Panc1 (cell line): Measurements from ENCODE around the gene PAXIP1. TPM values are rescaled to one million over a fixed set of nuclear protein-coding genes. Genes with fewer than 3 reads are reported as not detected.

Experiments
- ATAC-seq: fragments of 200-7000 bp; cut with Tn5 transposase; 2 replicates; pipeline ENCODE4 v1.9.1; 2020; ENCODE audit warnings: mild to moderate bottlenecking, moderate library complexity
- BruUV-seq: library from RNA; stranded (reverse); fragments of 400-500 nt; replicated peaks from 2 replicates; lab custom pipeline; 2021; lab: Mats Ljungman, UMichigan
- CTCF ChIA-PET: fragments of 300-600 bp; sonication (Branson Sonifier 250); formaldehyde crosslinking; loops from one replicate; lab custom pipeline; 2022; ENCODE audit warnings: antibody characterized with exemption; lab: Charles Lee
- POLR2A ChIA-PET: fragments of 300-600 bp; sonication (Branson Sonifier 250); formaldehyde crosslinking; loops from one replicate; lab custom pipeline; 2022; ENCODE audit warnings: antibody characterized with exemption; lab: Charles Lee
- DNase-seq: peaks from one replicate; pipeline ENCODE4 v3.0.0-alpha.2; 2010; ENCODE audit warnings: low read depth, low spot score
- H3K27ac ChIP-seq: 2 replicates; pipeline ENCODE4 v1.5.1; 2011; ENCODE audit warnings: mild to moderate bottlenecking, low read length, inconsistent platforms
- H3K27me3 ChIP-seq: fragments of 200-500 bp; sonication (Bioruptor generic); 2 replicates; pipeline ENCODE4 v1.6.0; 2014; ENCODE audit warnings: low read length, inconsistent platforms; ENCODE audit not compliant: control insufficient read depth, insufficient read depth
- H3K36me3 ChIP-seq: fragments of 200-500 bp; sonication (Bioruptor generic); 2 replicates; pipeline ENCODE4 v1.5.1; 2014; ENCODE audit warnings: inconsistent platforms, mild to moderate bottlenecking, low read length, moderate library complexity; ENCODE audit not compliant: control insufficient read depth, insufficient read depth
- H3K4me1 ChIP-seq: 2 replicates; pipeline ENCODE4 v1.5.1; 2011; ENCODE audit warnings: inconsistent platforms, mild to moderate bottlenecking, low read length, moderate library complexity; ENCODE audit not compliant: control insufficient read depth, insufficient read depth
- H3K4me3 ChIP-seq, 2 experiments: 2 replicates each; pipeline ENCODE4 v1.5.1; 2011 to 2012; ENCODE audit warnings: low read depth in 2 of 2, low read length in 2 of 2, mild to moderate bottlenecking in 2 of 2, inconsistent platforms in 1 of 2, moderate library complexity in 1 of 2
- H3K9me3 ChIP-seq: fragments of 200-500 bp; sonication (Bioruptor generic); 2 replicates; pipeline ENCODE4 v1.5.1; 2014; ENCODE audit warnings: low read depth, mild to moderate bottlenecking, inconsistent platforms, low read length, moderate library complexity; ENCODE audit not compliant: control insufficient read depth, insufficient read depth
- CTCF ChIP-seq: fragments of 450-650 bp; IDR thresholded peaks from 2 replicates; pipeline ENCODE4 v1.5.1; 2017; ENCODE audit warnings: mild to moderate bottlenecking
- POLR2AphosphoS5 ChIP-seq: IDR thresholded peaks from 2 replicates; pipeline ENCODE4 v1.6.1; 2012; ENCODE audit warnings: mild to moderate bottlenecking, low read depth, low read length, moderate library complexity
- REST ChIP-seq, 2 experiments: IDR thresholded peaks; 2 replicates each; pipeline ENCODE4 v1.6.1; 2011 to 2012; ENCODE audit warnings: low read depth in 2 of 2, control low read depth in 1 of 2, low read length in 1 of 2, mild to moderate bottlenecking in 1 of 2, moderate library complexity in 1 of 2; ENCODE audit not compliant: insufficient read depth in 1 of 2
- SIN3A ChIP-seq: IDR thresholded peaks from 2 replicates; pipeline ENCODE4 v1.6.1; 2012; ENCODE audit warnings: low read depth, mild to moderate bottlenecking, low read length, moderate library complexity, borderline replicate concordance; ENCODE audit not compliant: insufficient read depth
- TCF7L2 ChIP-seq: IDR thresholded peaks from 2 replicates; pipeline ENCODE4 v1.6.1; 2011; ENCODE audit warnings: mild to moderate bottlenecking, low read depth, low read length, inconsistent platforms
- in situ Hi-C: cut with HindIII; loops from 2 replicates; pipeline ENCODE4 v1.10.0; 2016; ENCODE audit warnings: low sequenced_read_pairs, low pct_unique_long_range_greater_than_20kb
- intact Hi-C: fragments of 100-400 bp; cut with micrococcal nuclease; formaldehyde crosslinking; loops from one replicate; pipeline ENCODE4 v1.10.0; 2022; ENCODE audit not compliant: unreplicated experiment
- total RNA-seq: library from RNA; stranded (reverse); gene quantifications from one replicate; pipeline ENCODE4 v1.2.1, GENCODE V29; 2021; ENCODE audit not compliant: unreplicated experiment

PAXIP1 gene
- total RNA-seq, 1 experiment from 2014 or later, result 27.3 TPM

- no peaks in the 10 kb centered on the region for H3K9me3 ChIP-seq
- H3K4me1 ChIP-seq, result no peaks in the 10 kb centered on the region
- in situ Hi-C loops, result no loop called here
- POLR2A ChIA-PET, result no interaction called here
- DNase-seq, result no peak
- H3K36me3 ChIP-seq, result peaks cover 33% of the 10 kb centered on the region
- BruUV-seq, result no TSS peak
- no peak overlapping the region for H3K27ac ChIP-seq
- intact Hi-C loops, result no loop called here
- ATAC-seq, result no peak
- CTCF ChIA-PET, result interaction anchor here (0.6 kb wide), 1 partner anchor 38 kb away, joined by 3 read pairs; no protein-coding TSS in a partner anchor
- TF ChIP-seq SIN3A (no peak), POLR2AphosphoS5 (no peak), TCF7L2 (no peak), REST (IDR thresholded peaks at IDR 0.05; ENCODE audit: insufficient read depth in 1 of 2, low read depth in 2 of 2, low read length in 1 of 2) (no peak), CTCF (no peak)
- no peaks in the 10 kb centered on the region for H3K27me3 ChIP-seq
- H3K4me3 ChIP-seq, result no peak overlapping the region
Measured at GRCh38 chr7:154965014-154965413, 37.9 kb downstream of the PAXIP1 start.

- intact Hi-C loops, result no loop called here
Measured at GRCh38 chr7:154960063-154960790, 42.7 kb downstream of the PAXIP1 start.

More at GRCh38 chr7:154960063-154960790, 42.7 kb downstream of the PAXIP1 start:
- Histone ChIP-seq H3K27ac (no peak overlapping the region), H3K4me1 (no peaks in the 10 kb centered on the region), H3K36me3 (peaks cover 40% of the 10 kb centered on the region), H3K9me3 (no peaks in the 10 kb centered on the region), H3K27me3 (no peaks in the 10 kb centered on the region), H3K4me3 (no peak overlapping the region)
- ATAC-seq (no peak), DNase-seq (peak; percentile 53)
- TF ChIP-seq TCF7L2 (no peak), REST (IDR thresholded peaks at IDR 0.05; ENCODE audit: insufficient read depth in 1 of 2, low read depth in 2 of 2, low read length in 1 of 2) (no peak), CTCF (no peak), POLR2AphosphoS5 (no peak), SIN3A (no peak)
- in situ Hi-C loops, result no loop called here
- BruUV-seq, result no TSS peak
- POLR2A ChIA-PET, result no interaction called here
- CTCF ChIA-PET, result no interaction called here
